ENCODE data around the gene KIF7.
"Not testable (repeated sequence)": the region's sequence is repeated elsewhere in the genome, so short reads cannot be mapped to it uniquely, and the experiment has no call there.

KIF7 gene

GRCh38 chr15:89654847-89655805, at the start of gene KIF7:
KIF7 (minus strand) TSS chr15:89655467; CDS start chr15:89652930, 2,537 bp downstream.
- in situ Hi-C loops (cut with HindIII; ENCODE audit: low sequenced_read_pairs) = no loop called here

- in situ Hi-C loops (cut with HindIII; ENCODE audit: low sequenced_read_pairs) = no loop called here
Observed at GRCh38 chr15:89704411-89704810, 49.1 kb upstream of the KIF7 start.

- in situ Hi-C loops (cut with HindIII; ENCODE audit: low sequenced_read_pairs) = no loop called here
Observed at GRCh38 chr15:89695198-89695597, 39.9 kb upstream of the KIF7 start.

GRCh38 chr15:89693696-89694095, 38.4 kb upstream of the KIF7 start:
- in situ Hi-C loops (cut with HindIII; ENCODE audit: low sequenced_read_pairs) = no loop called here

GRCh38 chr15:89693091-89693490, 37.8 kb upstream of the KIF7 start:
- in situ Hi-C loops (cut with HindIII; ENCODE audit: low sequenced_read_pairs) = no loop called here

GRCh38 chr15:89690276-89691218, 35.3 kb upstream of the KIF7 start, which contains the start of the genes PEX11A and WDR93:
PEX11A (minus strand) TSS chr15:89690754; CDS start chr15:89690632, 122 bp downstream.
WDR93 (plus strand) TSS chr15:89690811; CDS start chr15:89701747, 10,936 bp downstream.
- in situ Hi-C loops (cut with HindIII; ENCODE audit: low sequenced_read_pairs) = no loop called here

GRCh38 chr15:89689930-89690275, 34.6 kb upstream of the KIF7 start:
- in situ Hi-C loops (cut with HindIII; ENCODE audit: low sequenced_read_pairs) = not testable (repeated sequence)

GRCh38 chr15:89686522-89686921, 31.3 kb upstream of the KIF7 start:
- in situ Hi-C loops (cut with HindIII; ENCODE audit: low sequenced_read_pairs) = no loop called here

- in situ Hi-C loops (cut with HindIII; ENCODE audit: low sequenced_read_pairs) = no loop called here
Observed at GRCh38 chr15:89685995-89686394, 30.7 kb upstream of the KIF7 start.

GRCh38 chr15:89681146-89681545, 25.9 kb upstream of the KIF7 start:
- in situ Hi-C loops (cut with HindIII; ENCODE audit: low sequenced_read_pairs) = no loop called here

- in situ Hi-C loops (cut with HindIII; ENCODE audit: low sequenced_read_pairs) = no loop called here
Observed at GRCh38 chr15:89680282-89680873, 25.1 kb upstream of the KIF7 start.

- in situ Hi-C loops (cut with HindIII; ENCODE audit: low sequenced_read_pairs) = no loop called here
Observed at GRCh38 chr15:89679212-89679611, 23.9 kb upstream of the KIF7 start, which contains the start of gene PLIN1. PLIN1 (minus strand) TSS chr15:89679367; CDS start chr15:89677489, 1,878 bp downstream.

- in situ Hi-C loops (cut with HindIII; ENCODE audit: low sequenced_read_pairs) = no loop called here
Observed at GRCh38 chr15:89677381-89677780, 22.1 kb upstream of the KIF7 start.

GRCh38 chr15:89675606-89676005, 20.3 kb upstream of the KIF7 start:
- in situ Hi-C loops (cut with HindIII; ENCODE audit: low sequenced_read_pairs) = no loop called here

- in situ Hi-C loops (cut with HindIII; ENCODE audit: low sequenced_read_pairs) = no loop called here
Observed at GRCh38 chr15:89674526-89674925, 19.3 kb upstream of the KIF7 start.

GRCh38 chr15:89673165-89673512, 17.9 kb upstream of the KIF7 start:
- in situ Hi-C loops (cut with HindIII; ENCODE audit: low sequenced_read_pairs) = no loop called here

GRCh38 chr15:89672221-89673164, 17.2 kb upstream of the KIF7 start:
- in situ Hi-C loops (cut with HindIII; ENCODE audit: low sequenced_read_pairs) = no loop called here

GRCh38 chr15:89671687-89672086, 16.4 kb upstream of the KIF7 start:
- in situ Hi-C loops (cut with HindIII; ENCODE audit: low sequenced_read_pairs) = no loop called here

GRCh38 chr15:89670971-89671560, 15.8 kb upstream of the KIF7 start:
- in situ Hi-C loops (cut with HindIII; ENCODE audit: low sequenced_read_pairs) = no loop called here

Data from DLD1 (cell line).